Measurements from ENCODE around the gene ACAD8. TPM values are rescaled to one million over a fixed set of nuclear protein-coding genes. Genes with fewer than 3 reads are reported as not detected.

ACAD8 gene
- polyA plus RNA-seq, 1 donor (not counting 4 experiments of a cell fraction or from before 2014, with no cell fraction given): 21.7 TPM

DNA sequence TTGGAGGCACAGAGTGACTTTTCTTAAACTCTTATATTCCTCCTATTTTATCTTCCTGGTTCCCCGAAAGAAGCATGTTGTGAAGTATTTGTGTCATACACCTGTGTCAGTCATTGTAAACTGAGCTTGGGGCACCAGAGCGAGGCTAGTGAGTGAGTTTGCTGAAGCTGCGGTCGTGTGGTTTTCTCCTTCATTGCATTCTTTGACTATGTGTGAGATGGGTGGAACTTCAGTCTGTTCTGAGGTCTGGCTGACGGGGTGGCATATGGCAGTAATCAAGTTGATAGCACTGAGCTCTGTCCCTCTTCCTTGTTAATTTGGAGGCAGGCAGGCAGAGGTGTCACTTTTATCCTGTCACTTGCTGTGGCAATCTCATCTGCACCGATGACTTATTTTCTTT is 24.7 kb upstream of the ACAD8 start:
- dilution Hi-C loops (cut with MboI; ENCODE audit: extremely low pct_ligation_motif_present, low sequenced_read_pairs): no loop called here
- peaks cover 2% of the 10 kb centered on the region for H3K9me1 ChIP-seq (ENCODE audit: control insufficient read depth, extremely low read depth, insufficient read depth, low read length)
- no peak overlapping the region for H2AFZ ChIP-seq (ENCODE audit: control insufficient read depth, low read length)
- H3K4me3 ChIP-seq (ENCODE audit: control insufficient read depth in 2 of 3, extremely low read depth in 1 of 3, insufficient read depth in 2 of 3, low read depth in 1 of 3, low read length in 3 of 3): no peak overlapping the region
- no peak overlapping the region for H3K27ac ChIP-seq (ENCODE audit: control insufficient read depth, insufficient read depth, low read length)
- TF ChIP-seq, protein P1, sequence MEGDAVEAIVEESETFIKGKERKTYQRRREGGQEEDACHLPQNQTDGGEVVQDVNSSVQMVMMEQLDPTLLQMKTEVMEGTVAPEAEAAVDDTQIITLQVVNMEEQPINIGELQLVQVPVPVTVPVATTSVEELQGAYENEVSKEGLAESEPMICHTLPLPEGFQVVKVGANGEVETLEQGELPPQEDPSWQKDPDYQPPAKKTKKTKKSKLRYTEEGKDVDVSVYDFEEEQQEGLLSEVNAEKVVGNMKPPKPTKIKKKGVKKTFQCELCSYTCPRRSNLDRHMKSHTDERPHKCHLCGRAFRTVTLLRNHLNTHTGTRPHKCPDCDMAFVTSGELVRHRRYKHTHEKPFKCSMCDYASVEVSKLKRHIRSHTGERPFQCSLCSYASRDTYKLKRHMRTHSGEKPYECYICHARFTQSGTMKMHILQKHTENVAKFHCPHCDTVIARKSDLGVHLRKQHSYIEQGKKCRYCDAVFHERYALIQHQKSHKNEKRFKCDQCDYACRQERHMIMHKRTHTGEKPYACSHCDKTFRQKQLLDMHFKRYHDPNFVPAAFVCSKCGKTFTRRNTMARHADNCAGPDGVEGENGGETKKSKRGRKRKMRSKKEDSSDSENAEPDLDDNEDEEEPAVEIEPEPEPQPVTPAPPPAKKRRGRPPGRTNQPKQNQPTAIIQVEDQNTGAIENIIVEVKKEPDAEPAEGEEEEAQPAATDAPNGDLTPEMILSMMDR (optimal IDR thresholded peaks at IDR 0.05 in 1 of 3, IDR thresholded peaks at IDR 0.05 in 1 of 3, conservative IDR thresholded peaks at IDR 0.05 in 1 of 3; ENCODE audit: extremely low read depth in 1 of 3, insufficient read depth in 2 of 3, low read length in 3 of 3): no peak
- no peak for TF ChIP-seq EZH2 (IDR thresholded peaks at IDR 0.05; ENCODE audit: low read length)
- peaks cover 74% of the 10 kb centered on the region for H3K79me2 ChIP-seq (ENCODE audit: control insufficient read depth, insufficient read depth, low read length)
- FAIRE-seq: no peak
- peaks cover 0 to 10% of the 10 kb centered on the region in 2 experiments for H3K36me3 ChIP-seq (ENCODE audit: control insufficient read depth in 2 of 2, extremely low read depth in 1 of 2, insufficient read depth in 2 of 2, low read length in 2 of 2)
- H3K9me3 ChIP-seq (ENCODE audit: control insufficient read depth, low read depth, low read length): no peaks in the 10 kb centered on the region
- peaks cover 2% of the 10 kb centered on the region for H4K20me1 ChIP-seq (ENCODE audit: control insufficient read depth, extremely low read depth, insufficient read depth, low read length)
- peaks cover 16% of the 10 kb centered on the region for H3K4me1 ChIP-seq (ENCODE audit: control insufficient read depth, extremely low read depth, insufficient read depth, low read length)
- no peak overlapping the region for H3K9ac ChIP-seq (ENCODE audit: control insufficient read depth, extremely low read depth, insufficient read depth, low read length)
- no peaks in the 10 kb centered on the region for H3K27me3 ChIP-seq (ENCODE audit: control insufficient read depth, extremely low read depth, insufficient read depth, low read length)
- DNase-seq (ENCODE audit: low read depth, low spot score): no peak
- H3K4me2 ChIP-seq (ENCODE audit: control insufficient read depth, extremely low read depth, insufficient read depth, low read depth, low read length): no peak overlapping the region

DNA sequence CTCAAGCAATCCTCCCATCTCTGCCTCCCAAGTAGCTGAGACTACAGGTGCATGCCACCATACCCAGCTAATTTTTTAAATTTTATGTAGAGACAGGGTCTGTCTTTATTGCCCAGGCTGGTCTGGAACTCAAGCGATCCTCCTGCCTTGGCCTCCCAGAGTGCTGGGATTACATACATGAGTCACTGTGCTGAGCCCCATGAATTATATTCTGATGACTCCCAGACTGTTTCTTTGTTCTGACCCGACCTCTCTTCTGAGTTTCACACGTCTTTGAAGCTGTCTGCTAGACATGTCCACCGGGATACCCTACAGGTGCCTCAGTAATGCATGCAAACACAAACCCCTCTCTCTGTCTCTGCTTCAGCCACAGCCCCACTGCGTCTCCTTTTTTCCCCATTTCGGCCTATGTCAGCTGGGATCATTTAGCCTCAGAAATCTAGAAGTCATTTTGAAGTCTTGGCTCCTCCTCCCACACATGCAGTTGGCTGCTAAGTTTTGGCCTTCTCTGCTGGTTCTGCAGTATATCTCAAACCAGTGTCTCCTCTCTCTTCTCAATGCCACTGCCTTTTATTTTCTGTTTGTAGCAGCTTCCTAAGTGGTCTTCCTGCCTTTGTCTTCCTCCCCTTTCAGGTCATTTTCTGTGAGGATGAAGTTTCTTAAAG is 24.1 kb upstream of the ACAD8 start:
- DNase-seq (ENCODE audit: low read depth, low spot score): no peak

More for the DNA sequence above, 24.1 kb upstream of the ACAD8 start:
- Histone ChIP-seq H3K9me1 (ENCODE audit: control insufficient read depth, extremely low read depth, insufficient read depth, low read length) (peaks cover 2% of the 10 kb centered on the region), H3K9ac (ENCODE audit: control insufficient read depth, extremely low read depth, insufficient read depth, low read length) (no peak overlapping the region), H2AFZ (ENCODE audit: control insufficient read depth, low read length) (no peak overlapping the region), H3K27ac (ENCODE audit: control insufficient read depth, insufficient read depth, low read length) (no peak overlapping the region), H3K36me3 (ENCODE audit: control insufficient read depth in 2 of 2, extremely low read depth in 1 of 2, insufficient read depth in 2 of 2, low read length in 2 of 2) (peaks cover 0 to 10% of the 10 kb centered on the region in 2 experiments), H4K20me1 (ENCODE audit: control insufficient read depth, extremely low read depth, insufficient read depth, low read length) (peaks cover 2% of the 10 kb centered on the region), H3K4me3 (ENCODE audit: control insufficient read depth in 2 of 3, extremely low read depth in 1 of 3, insufficient read depth in 2 of 3, low read depth in 1 of 3, low read length in 3 of 3) (no peak overlapping the region), H3K9me3 (ENCODE audit: control insufficient read depth, low read depth, low read length) (no peaks in the 10 kb centered on the region), H3K4me1 (ENCODE audit: control insufficient read depth, extremely low read depth, insufficient read depth, low read length) (peaks cover 16% of the 10 kb centered on the region), H3K4me2 (ENCODE audit: control insufficient read depth, extremely low read depth, insufficient read depth, low read depth, low read length) (no peak overlapping the region), H3K27me3 (ENCODE audit: control insufficient read depth, extremely low read depth, insufficient read depth, low read length) (no peaks in the 10 kb centered on the region), H3K79me2 (ENCODE audit: control insufficient read depth, insufficient read depth, low read length) (peaks cover 78% of the 10 kb centered on the region)
- TF ChIP-seq, protein P1 (optimal IDR thresholded peaks at IDR 0.05 in 1 of 3, IDR thresholded peaks at IDR 0.05 in 1 of 3, conservative IDR thresholded peaks at IDR 0.05 in 1 of 3; ENCODE audit: extremely low read depth in 1 of 3, insufficient read depth in 2 of 3, low read length in 3 of 3): no peak
- no peak for TF ChIP-seq EZH2 (IDR thresholded peaks at IDR 0.05; ENCODE audit: low read length)
- dilution Hi-C loops (cut with MboI; ENCODE audit: extremely low pct_ligation_motif_present, low sequenced_read_pairs): no loop called here
- FAIRE-seq: no peak

All from keratinocyte (primary cell).